ENCODE measurements around the gene DOCK2. TPM values are rescaled to one million over a fixed set of nuclear protein-coding genes. Genes with fewer than 3 reads are reported as not detected.

Gene DOCK2
- polyA plus RNA-seq, 1 of the 3 experiments (the other 2 are of a cell fraction) = 3.8 TPM

GRCh38 chr5:169686137-169686536, 49.1 kb downstream of the DOCK2 start:
- no peak for DNase-seq
- Histone ChIP-seq H3F3A (replicated peaks; ENCODE audit: insufficient read depth) (no peaks in the 10 kb centered on the region), H3K9ac (no peak overlapping the region), H3K27ac (ENCODE audit: low read depth in 2 of 2, low read length in 1 of 2) (no peak overlapping the region), H3K79me2 (ENCODE audit: insufficient read depth) (no peaks in the 10 kb centered on the region), H3K4me3 (ENCODE audit: low read depth in 2 of 2, low read length in 1 of 2) (no peak overlapping the region), H3K4me2 (no peak overlapping the region), H3K9me2 (no peaks in the 10 kb centered on the region), H3K36me3 (replicated peaks in 1 of 2; ENCODE audit: control insufficient read depth in 1 of 2, insufficient read depth in 2 of 2, low read length in 1 of 2) (no peaks in the 10 kb centered on the region), H4K20me1 (ENCODE audit: insufficient read depth) (no peaks in the 10 kb centered on the region), H2AFZ (ENCODE audit: low read depth) (no peak overlapping the region), H3K27me3 (ENCODE audit: insufficient read depth) (no peaks in the 10 kb centered on the region), H3K4me1 (ENCODE audit: control insufficient read depth in 1 of 2, insufficient read depth in 2 of 2, low read depth in 1 of 2, low read length in 1 of 2) (no peaks in the 10 kb centered on the region), H3K9me3 (no peaks in the 10 kb centered on the region)
- POLR2A ChIA-PET = no interaction called here
- WGBS (ENCODE audit: low lambda C conversion rate) = 80% methylated on average over 4 of the region's 5 CpGs
- CTCF ChIA-PET = interaction anchor here (4.9 kb wide), 1 partner anchor 16 kb away, joined by 17 read pairs; no protein-coding TSS in a partner anchor
- TF ChIP-seq SMC3 (IDR thresholded peaks at IDR 0.05; ENCODE audit: low read depth, low read length) = no peak
- TF ChIP-seq USF2 (IDR thresholded peaks at IDR 0.05; ENCODE audit: borderline replicate concordance, low read depth, low read length) = no peak
- TF ChIP-seq, protein P1, sequence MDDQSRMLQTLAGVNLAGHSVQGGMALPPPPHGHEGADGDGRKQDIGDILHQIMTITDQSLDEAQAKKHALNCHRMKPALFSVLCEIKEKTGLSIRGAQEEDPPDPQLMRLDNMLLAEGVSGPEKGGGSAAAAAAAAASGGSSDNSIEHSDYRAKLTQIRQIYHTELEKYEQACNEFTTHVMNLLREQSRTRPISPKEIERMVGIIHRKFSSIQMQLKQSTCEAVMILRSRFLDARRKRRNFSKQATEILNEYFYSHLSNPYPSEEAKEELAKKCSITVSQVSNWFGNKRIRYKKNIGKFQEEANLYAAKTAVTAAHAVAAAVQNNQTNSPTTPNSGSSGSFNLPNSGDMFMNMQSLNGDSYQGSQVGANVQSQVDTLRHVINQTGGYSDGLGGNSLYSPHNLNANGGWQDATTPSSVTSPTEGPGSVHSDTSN (IDR thresholded peaks at IDR 0.05) = no peak
- TF ChIP-seq, protein P2, sequence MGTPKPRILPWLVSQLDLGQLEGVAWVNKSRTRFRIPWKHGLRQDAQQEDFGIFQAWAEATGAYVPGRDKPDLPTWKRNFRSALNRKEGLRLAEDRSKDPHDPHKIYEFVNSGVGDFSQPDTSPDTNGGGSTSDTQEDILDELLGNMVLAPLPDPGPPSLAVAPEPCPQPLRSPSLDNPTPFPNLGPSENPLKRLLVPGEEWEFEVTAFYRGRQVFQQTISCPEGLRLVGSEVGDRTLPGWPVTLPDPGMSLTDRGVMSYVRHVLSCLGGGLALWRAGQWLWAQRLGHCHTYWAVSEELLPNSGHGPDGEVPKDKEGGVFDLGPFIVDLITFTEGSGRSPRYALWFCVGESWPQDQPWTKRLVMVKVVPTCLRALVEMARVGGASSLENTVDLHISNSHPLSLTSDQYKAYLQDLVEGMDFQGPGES (IDR thresholded peaks at IDR 0.05; ENCODE audit: low read depth, low read length) = no peak
- no peak for TF ChIP-seq FOXJ3 (CRISPR knock-in tag; IDR thresholded peaks at IDR 0.05)
- TF ChIP-seq FOXM1 (IDR thresholded peaks at IDR 0.05; ENCODE audit: low read depth) = no peak
- no peak for TF ChIP-seq RCOR1 (IDR thresholded peaks at IDR 0.05; ENCODE audit: low read length)
- TF ChIP-seq GATA2 (CRISPR knock-in tag; IDR thresholded peaks at IDR 0.05) = no peak
- TF ChIP-seq YY1 (IDR thresholded peaks at IDR 0.05; ENCODE audit: low read depth) = no peak
- no peak for TF ChIP-seq MXI1 (IDR thresholded peaks at IDR 0.05; ENCODE audit: low read depth, low read length)
- TF ChIP-seq CTCF (IDR thresholded peaks at IDR 0.05) = no peak
- no peak for TF ChIP-seq GABPA (IDR thresholded peaks at IDR 0.05; ENCODE audit: low read depth)
- TF ChIP-seq REST (IDR thresholded peaks at IDR 0.05; ENCODE audit: low read depth, low read length) = no peak
- no peak for TF ChIP-seq POLR2AphosphoS5 (IDR thresholded peaks at IDR 0.05; ENCODE audit: low read depth, low read length)
- no peak for TF ChIP-seq MEF2A (IDR thresholded peaks at IDR 0.05; ENCODE audit: borderline replicate concordance, low read depth)
- TF ChIP-seq TAF1 (IDR thresholded peaks at IDR 0.05; ENCODE audit: borderline replicate concordance, low read depth, low read length) = no peak

Measured in SK-N-SH (cell line).